Panc1 (cell line): ENCODE data around the gene EXOC7. TPM values are rescaled to one million over a fixed set of nuclear protein-coding genes. Genes with fewer than 3 reads are reported as not detected.

Source experiments
- ATAC-seq: fragments of 200-7000 bp; cut with Tn5 transposase; 2 replicates; pipeline ENCODE4 v1.9.1; 2020; ENCODE audit warnings: mild to moderate bottlenecking, moderate library complexity
- Bru-seq: library from RNA; stranded (reverse); fragments of 400-500 nt; gene quantifications from one replicate; lab custom pipeline; 2021; lab: Mats Ljungman, UMichigan
- BruChase-seq, 2 experiments: library from RNA; stranded (reverse); fragments of 400-500 nt; gene quantifications; one replicate each; lab custom pipeline; 2021; lab: Mats Ljungman, UMichigan
- BruUV-seq: library from RNA; stranded (reverse); fragments of 400-500 nt; replicated peaks from 2 replicates; lab custom pipeline; 2021; lab: Mats Ljungman, UMichigan
- CTCF ChIA-PET: fragments of 300-600 bp; sonication (Branson Sonifier 250); formaldehyde crosslinking; loops from one replicate; lab custom pipeline; 2022; ENCODE audit warnings: antibody characterized with exemption; lab: Charles Lee
- POLR2A ChIA-PET: fragments of 300-600 bp; sonication (Branson Sonifier 250); formaldehyde crosslinking; loops from one replicate; lab custom pipeline; 2022; ENCODE audit warnings: antibody characterized with exemption; lab: Charles Lee
- DNase-seq: peaks from one replicate; pipeline ENCODE4 v3.0.0-alpha.2; 2010; ENCODE audit warnings: low read depth, low spot score
- H3K27ac ChIP-seq: 2 replicates; pipeline ENCODE4 v1.5.1; 2011; ENCODE audit warnings: mild to moderate bottlenecking, low read length, inconsistent platforms
- H3K27me3 ChIP-seq: fragments of 200-500 bp; sonication (Bioruptor generic); 2 replicates; pipeline ENCODE4 v1.6.0; 2014; ENCODE audit warnings: low read length, inconsistent platforms; ENCODE audit not compliant: control insufficient read depth, insufficient read depth
- H3K36me3 ChIP-seq: fragments of 200-500 bp; sonication (Bioruptor generic); 2 replicates; pipeline ENCODE4 v1.5.1; 2014; ENCODE audit warnings: inconsistent platforms, mild to moderate bottlenecking, low read length, moderate library complexity; ENCODE audit not compliant: control insufficient read depth, insufficient read depth
- H3K4me1 ChIP-seq: 2 replicates; pipeline ENCODE4 v1.5.1; 2011; ENCODE audit warnings: inconsistent platforms, mild to moderate bottlenecking, low read length, moderate library complexity; ENCODE audit not compliant: control insufficient read depth, insufficient read depth
- H3K4me3 ChIP-seq, 2 experiments: 2 replicates each; pipeline ENCODE4 v1.5.1; 2011 to 2012; ENCODE audit warnings: low read depth in 2 of 2, low read length in 2 of 2, mild to moderate bottlenecking in 2 of 2, inconsistent platforms in 1 of 2, moderate library complexity in 1 of 2
- H3K9me3 ChIP-seq: fragments of 200-500 bp; sonication (Bioruptor generic); 2 replicates; pipeline ENCODE4 v1.5.1; 2014; ENCODE audit warnings: low read depth, mild to moderate bottlenecking, inconsistent platforms, low read length, moderate library complexity; ENCODE audit not compliant: control insufficient read depth, insufficient read depth
- POLR2AphosphoS5 ChIP-seq: IDR thresholded peaks from 2 replicates; pipeline ENCODE4 v1.6.1; 2012; ENCODE audit warnings: mild to moderate bottlenecking, low read depth, low read length, moderate library complexity
- SIN3A ChIP-seq: IDR thresholded peaks from 2 replicates; pipeline ENCODE4 v1.6.1; 2012; ENCODE audit warnings: low read depth, mild to moderate bottlenecking, low read length, moderate library complexity, borderline replicate concordance; ENCODE audit not compliant: insufficient read depth
- TCF7L2 ChIP-seq: IDR thresholded peaks from 2 replicates; pipeline ENCODE4 v1.6.1; 2011; ENCODE audit warnings: mild to moderate bottlenecking, low read depth, low read length, inconsistent platforms
- in situ Hi-C: cut with HindIII; loops from 2 replicates; pipeline ENCODE4 v1.10.0; 2016; ENCODE audit warnings: low sequenced_read_pairs, low pct_unique_long_range_greater_than_20kb
- intact Hi-C: fragments of 100-400 bp; cut with micrococcal nuclease; formaldehyde crosslinking; loops from one replicate; pipeline ENCODE4 v1.10.0; 2022; ENCODE audit not compliant: unreplicated experiment
- long read RNA-seq: library from polyadenylated mRNA; unstranded; transcript quantifications from one replicate; pipeline ENCODE4 v2.0.0, GENCODE V29; 2021; ENCODE audit not compliant: unreplicated experiment
- polyA plus RNA-seq: library from polyadenylated mRNA; unstranded; fragments of >200 nt; gene quantifications from one replicate; pipeline ENCODE4 v1.2.1, GENCODE V29; 2012; ENCODE audit warnings: missing spikeins; ENCODE audit not compliant: insufficient read length
- total RNA-seq: library from RNA; stranded (reverse); gene quantifications from one replicate; pipeline ENCODE4 v1.2.1, GENCODE V29; 2021; ENCODE audit not compliant: unreplicated experiment
- TF ChIP-seq, protein P1 (sequence below): fragments of 450-650 bp; IDR thresholded peaks from 2 replicates; pipeline ENCODE4 v1.5.1; 2017; ENCODE audit warnings: mild to moderate bottlenecking
- TF ChIP-seq, protein P2 (sequence below), 2 experiments: IDR thresholded peaks; 2 replicates each; pipeline ENCODE4 v1.6.1; 2011 to 2012; ENCODE audit warnings: low read depth in 2 of 2, control low read depth in 1 of 2, low read length in 1 of 2, mild to moderate bottlenecking in 1 of 2, moderate library complexity in 1 of 2; ENCODE audit not compliant: insufficient read depth in 1 of 2

The EXOC7 gene, protein sequence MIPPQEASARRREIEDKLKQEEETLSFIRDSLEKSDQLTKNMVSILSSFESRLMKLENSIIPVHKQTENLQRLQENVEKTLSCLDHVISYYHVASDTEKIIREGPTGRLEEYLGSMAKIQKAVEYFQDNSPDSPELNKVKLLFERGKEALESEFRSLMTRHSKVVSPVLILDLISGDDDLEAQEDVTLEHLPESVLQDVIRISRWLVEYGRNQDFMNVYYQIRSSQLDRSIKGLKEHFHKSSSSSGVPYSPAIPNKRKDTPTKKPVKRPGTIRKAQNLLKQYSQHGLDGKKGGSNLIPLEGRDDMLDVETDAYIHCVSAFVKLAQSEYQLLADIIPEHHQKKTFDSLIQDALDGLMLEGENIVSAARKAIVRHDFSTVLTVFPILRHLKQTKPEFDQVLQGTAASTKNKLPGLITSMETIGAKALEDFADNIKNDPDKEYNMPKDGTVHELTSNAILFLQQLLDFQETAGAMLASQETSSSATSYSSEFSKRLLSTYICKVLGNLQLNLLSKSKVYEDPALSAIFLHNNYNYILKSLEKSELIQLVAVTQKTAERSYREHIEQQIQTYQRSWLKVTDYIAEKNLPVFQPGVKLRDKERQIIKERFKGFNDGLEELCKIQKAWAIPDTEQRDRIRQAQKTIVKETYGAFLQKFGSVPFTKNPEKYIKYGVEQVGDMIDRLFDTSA
- total RNA-seq (190 TPM), Bru-seq, nascent RNA (percentile 76 among the genes with signal in this experiment), BruChase-seq, experiment 1, labeled RNA remaining after a 2-hour chase (percentile 85 among the genes with signal in this experiment), BruChase-seq, experiment 2, labeled RNA remaining after a 6-hour chase (percentile 92 among the genes with signal in this experiment)
- 127 TPM for polyA plus RNA-seq
- long read RNA-seq, full-length matches to known transcripts, result 114 of 718 reads
- long read RNA-seq, partial matches to known transcripts, result 37 of 718 reads
- long read RNA-seq, other reads (novel, unspliced or antisense), result 567 of 718 reads

DNA sequence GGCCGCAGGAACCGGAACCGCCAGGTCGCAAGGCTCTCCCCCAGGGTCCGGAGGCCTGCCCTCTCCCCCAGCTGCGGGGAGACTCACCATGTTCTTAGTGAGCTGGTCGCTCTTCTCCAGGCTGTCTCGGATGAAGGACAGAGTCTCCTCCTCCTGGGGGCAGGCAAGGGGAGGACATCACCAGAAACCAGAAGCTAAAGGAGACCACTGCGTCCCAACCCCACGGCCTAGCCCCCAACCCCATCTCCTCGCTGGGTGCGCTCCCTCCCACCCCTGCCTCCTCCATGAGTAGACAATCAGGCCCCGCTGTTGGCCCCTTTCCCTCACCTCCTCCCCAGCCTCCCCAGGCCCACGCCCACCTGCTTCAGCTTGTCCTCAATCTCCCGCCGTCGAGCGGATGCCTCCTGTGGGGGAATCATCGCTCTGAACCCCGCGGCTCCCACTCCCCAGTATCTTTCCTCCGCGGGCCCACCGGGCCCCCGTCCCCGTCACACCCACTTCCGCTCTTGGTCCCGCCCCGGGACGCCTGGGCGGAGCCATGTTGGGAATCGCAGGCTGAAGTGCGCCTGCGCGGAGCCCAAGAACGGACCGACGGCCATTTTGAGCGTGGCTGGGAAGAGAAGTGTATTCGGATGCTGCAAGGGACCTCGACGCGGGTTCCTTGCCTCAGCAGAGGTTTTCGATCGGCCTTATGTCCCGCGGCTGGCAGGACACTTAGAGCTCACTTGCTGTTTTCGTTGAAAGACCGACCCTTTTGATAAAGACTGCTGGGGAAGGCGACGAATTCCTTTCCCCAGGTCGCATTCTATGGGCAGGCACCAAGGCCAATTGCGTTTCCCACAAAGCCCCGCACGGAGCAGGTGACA is at the start of gene EXOC7:
Gene EXOC7, minus strand, starts transcription at position 514 of the 866 bp plus-strand sequence. Its CDS starts 95 bp downstream, at position 419.
- peak; percentile 95 for ATAC-seq
- in situ Hi-C loops (no loop called here), intact Hi-C loops (no loop called here)
- no peaks in the 10 kb centered on the region for H3K27me3 ChIP-seq
- peak within 1 kb of the TSS; percentile 95 for H3K27ac ChIP-seq
- ChIA-PET POLR2A (interaction anchor here (0.6 kb wide), 3 partner anchors 47 to 199 kb away, joined by 3 to 4 read pairs (median 3); no protein-coding TSS in a partner anchor), CTCF (interaction anchor here (0.6 to 0.7 kb wide), 2 partner anchors 15 to 196 kb away, joined by 3 to 5 read pairs; no protein-coding TSS in a partner anchor)
- TF ChIP-seq, protein P1, sequence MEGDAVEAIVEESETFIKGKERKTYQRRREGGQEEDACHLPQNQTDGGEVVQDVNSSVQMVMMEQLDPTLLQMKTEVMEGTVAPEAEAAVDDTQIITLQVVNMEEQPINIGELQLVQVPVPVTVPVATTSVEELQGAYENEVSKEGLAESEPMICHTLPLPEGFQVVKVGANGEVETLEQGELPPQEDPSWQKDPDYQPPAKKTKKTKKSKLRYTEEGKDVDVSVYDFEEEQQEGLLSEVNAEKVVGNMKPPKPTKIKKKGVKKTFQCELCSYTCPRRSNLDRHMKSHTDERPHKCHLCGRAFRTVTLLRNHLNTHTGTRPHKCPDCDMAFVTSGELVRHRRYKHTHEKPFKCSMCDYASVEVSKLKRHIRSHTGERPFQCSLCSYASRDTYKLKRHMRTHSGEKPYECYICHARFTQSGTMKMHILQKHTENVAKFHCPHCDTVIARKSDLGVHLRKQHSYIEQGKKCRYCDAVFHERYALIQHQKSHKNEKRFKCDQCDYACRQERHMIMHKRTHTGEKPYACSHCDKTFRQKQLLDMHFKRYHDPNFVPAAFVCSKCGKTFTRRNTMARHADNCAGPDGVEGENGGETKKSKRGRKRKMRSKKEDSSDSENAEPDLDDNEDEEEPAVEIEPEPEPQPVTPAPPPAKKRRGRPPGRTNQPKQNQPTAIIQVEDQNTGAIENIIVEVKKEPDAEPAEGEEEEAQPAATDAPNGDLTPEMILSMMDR, result no peak
- TF ChIP-seq TCF7L2 (no peak), POLR2AphosphoS5 (peak; percentile 95), SIN3A (peak; percentile 86)
- TF ChIP-seq, protein P2, sequence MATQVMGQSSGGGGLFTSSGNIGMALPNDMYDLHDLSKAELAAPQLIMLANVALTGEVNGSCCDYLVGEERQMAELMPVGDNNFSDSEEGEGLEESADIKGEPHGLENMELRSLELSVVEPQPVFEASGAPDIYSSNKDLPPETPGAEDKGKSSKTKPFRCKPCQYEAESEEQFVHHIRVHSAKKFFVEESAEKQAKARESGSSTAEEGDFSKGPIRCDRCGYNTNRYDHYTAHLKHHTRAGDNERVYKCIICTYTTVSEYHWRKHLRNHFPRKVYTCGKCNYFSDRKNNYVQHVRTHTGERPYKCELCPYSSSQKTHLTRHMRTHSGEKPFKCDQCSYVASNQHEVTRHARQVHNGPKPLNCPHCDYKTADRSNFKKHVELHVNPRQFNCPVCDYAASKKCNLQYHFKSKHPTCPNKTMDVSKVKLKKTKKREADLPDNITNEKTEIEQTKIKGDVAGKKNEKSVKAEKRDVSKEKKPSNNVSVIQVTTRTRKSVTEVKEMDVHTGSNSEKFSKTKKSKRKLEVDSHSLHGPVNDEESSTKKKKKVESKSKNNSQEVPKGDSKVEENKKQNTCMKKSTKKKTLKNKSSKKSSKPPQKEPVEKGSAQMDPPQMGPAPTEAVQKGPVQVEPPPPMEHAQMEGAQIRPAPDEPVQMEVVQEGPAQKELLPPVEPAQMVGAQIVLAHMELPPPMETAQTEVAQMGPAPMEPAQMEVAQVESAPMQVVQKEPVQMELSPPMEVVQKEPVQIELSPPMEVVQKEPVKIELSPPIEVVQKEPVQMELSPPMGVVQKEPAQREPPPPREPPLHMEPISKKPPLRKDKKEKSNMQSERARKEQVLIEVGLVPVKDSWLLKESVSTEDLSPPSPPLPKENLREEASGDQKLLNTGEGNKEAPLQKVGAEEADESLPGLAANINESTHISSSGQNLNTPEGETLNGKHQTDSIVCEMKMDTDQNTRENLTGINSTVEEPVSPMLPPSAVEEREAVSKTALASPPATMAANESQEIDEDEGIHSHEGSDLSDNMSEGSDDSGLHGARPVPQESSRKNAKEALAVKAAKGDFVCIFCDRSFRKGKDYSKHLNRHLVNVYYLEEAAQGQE (IDR thresholded peaks at IDR 0.05; ENCODE audit: insufficient read depth in 1 of 2, low read depth in 2 of 2, low read length in 1 of 2), result peak in 1 of 2 experiments; percentile 29; a peak in 1 of 4 replicates
- peak within 1 kb of the TSS; percentile 79 to 87 for H3K4me3 ChIP-seq
- H3K4me1 ChIP-seq, result peaks cover 14% of the 10 kb centered on the region
- H3K36me3 ChIP-seq, result peaks cover 8% of the 10 kb centered on the region; the same call in 1 of the 2 replicates
- TSS peak; percentile 70 for BruUV-seq
- DNase-seq, result peak; percentile 58
- no peaks in the 10 kb centered on the region for H3K9me3 ChIP-seq

DNA sequence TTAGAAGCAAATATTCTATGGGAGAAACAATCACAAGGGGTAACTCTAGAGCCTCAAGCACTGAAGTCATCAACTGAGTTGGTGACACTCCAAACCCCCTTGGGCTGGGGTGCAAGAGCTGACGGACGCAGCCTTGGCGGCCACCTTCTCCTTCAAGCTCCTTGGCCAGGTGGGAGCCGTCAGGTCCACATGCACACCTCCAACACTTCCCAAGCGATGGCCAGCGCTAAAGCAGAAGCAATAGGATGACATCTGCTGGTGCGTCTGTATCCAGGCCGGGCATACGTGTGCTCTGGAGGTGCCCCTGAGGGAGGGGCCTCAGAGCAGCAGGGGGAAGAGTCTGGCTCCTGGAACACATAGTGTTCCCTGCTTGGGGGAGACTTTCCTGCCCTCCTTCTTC is 49.6 kb upstream of the EXOC7 start:
- ATAC-seq, result no peak
- TF ChIP-seq TCF7L2, result no peak
- no peak for TF ChIP-seq SIN3A
- TF ChIP-seq, protein P1, result no peak
- TF ChIP-seq, protein P2 (IDR thresholded peaks at IDR 0.05; ENCODE audit: insufficient read depth in 1 of 2, low read depth in 2 of 2, low read length in 1 of 2), result no peak
- TF ChIP-seq POLR2AphosphoS5, result no peak
- intact Hi-C loops, result no loop called here
- Histone ChIP-seq H3K36me3 (no peaks in the 10 kb centered on the region), H3K9me3 (no peaks in the 10 kb centered on the region), H3K27me3 (no peaks in the 10 kb centered on the region), H3K4me1 (no peaks in the 10 kb centered on the region), H3K27ac (no peak overlapping the region), H3K4me3 (no peak overlapping the region)
- ChIA-PET CTCF (interaction anchor here (0.8 kb wide), 1 partner anchor 12 kb away, joined by 3 read pairs; the partner anchor contains the start of gene FOXJ1), POLR2A (interaction anchor here (0.7 kb wide), 1 partner anchor 416 kb away, joined by 5 read pairs; a partner anchor contains a TSS)
- DNase-seq, result no peak
- in situ Hi-C loops, result no loop called here
- BruUV-seq, result no TSS peak
